Femur (tissue), 1 donor: Measurements from ENCODE around the gene ENPP7.
"Not testable (repeated sequence)": the region's sequence is repeated elsewhere in the genome, so short reads cannot be mapped to it uniquely, and the experiment has no call there.

Experiments
- DNase-seq: peaks from one replicate; pipeline ENCODE4 v3.0.0-alpha.2; 2017

ENPP7 gene

DNA sequence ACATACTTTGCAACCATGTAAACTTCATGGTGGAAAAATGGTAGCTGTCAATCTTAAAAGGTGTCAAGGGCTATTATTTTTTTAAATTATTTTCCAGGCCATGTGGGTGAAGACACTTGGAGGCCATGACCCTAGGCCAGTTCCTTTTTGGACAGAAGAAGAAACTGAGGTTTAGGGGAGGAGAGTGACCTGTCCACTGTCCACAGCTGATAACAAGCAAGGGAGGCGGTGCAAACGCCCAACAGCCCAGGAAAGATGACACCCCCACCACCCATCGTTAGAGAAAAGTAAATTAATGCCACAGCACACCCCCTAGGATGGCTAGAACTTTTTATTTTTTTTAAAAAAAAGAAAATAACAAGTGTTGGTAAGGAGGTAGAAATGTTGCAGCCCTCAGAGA is 19.2 kb downstream of the ENPP7 start:
- DNase-seq, result no peak

DNA sequence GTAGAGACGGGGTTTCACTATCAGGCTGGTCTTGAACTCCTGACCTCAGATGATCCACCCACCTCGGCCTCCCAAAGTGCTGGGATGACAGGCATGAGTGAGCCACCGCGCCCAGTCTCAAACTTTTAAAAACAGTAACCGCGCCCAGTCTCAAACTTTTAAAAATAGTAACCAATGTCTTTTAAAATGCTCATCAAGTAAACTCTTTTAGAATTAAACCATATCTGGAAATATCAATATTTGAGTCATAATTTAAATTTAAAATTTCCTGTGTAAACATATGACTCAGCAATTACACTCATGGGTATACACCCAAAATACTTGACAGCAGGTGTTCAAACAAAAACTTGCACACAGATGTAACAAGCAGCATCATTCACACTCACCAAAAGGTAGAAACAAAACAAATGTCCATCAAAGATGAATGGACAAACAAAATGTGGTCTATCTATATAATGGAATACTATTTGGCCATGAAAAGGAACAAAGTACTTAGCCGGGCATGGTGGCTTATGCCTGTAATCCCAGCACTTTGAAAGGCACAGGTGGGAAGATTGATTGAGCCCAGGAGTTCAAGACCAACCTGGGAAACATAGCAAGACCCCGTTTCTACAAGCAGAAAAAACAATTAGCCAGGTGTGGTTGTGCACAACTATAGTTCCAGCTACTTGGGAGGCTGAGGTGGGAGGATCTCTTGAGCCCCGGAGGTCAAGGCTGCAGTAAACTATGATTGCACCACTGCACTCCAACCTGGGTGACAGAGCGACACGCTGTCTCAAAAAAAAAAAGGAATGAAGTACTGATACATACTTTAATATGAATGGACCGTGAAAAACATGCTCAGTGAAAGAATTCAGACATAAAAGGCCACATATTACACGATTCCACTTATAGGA is 20.2 kb downstream of the ENPP7 start:
- no peak for DNase-seq

DNA sequence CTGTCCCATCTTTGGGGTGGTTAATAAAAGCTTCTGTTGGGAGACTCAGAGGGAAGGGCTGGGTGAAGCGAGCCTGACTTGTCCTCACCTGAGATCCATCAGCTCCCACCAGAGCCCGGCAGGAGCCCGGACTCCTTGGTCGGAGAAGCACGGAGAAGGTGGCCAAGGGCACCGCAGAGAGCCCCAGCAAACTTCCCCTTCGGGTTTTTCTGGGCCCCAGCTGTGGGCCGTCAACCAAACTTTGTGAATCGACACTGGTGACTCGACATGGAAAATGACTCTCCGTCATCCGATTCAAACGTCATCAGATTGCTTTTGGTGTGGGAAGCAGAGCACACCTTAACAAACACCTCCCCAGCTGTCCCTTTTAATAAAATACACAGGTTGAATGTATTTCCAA is 21.4 kb downstream of the ENPP7 start:
- DNase-seq, result no peak

GRCh38 chr17:79754370-79754769 is 23.6 kb downstream of the ENPP7 start:
- no peak for DNase-seq

GRCh38 chr17:79754903-79755302 is 24.2 kb downstream of the ENPP7 start:
- DNase-seq, result not testable (repeated sequence)

GRCh38 chr17:79755591-79755990 is 24.8 kb downstream of the ENPP7 start:
- DNase-seq, result no peak

DNA sequence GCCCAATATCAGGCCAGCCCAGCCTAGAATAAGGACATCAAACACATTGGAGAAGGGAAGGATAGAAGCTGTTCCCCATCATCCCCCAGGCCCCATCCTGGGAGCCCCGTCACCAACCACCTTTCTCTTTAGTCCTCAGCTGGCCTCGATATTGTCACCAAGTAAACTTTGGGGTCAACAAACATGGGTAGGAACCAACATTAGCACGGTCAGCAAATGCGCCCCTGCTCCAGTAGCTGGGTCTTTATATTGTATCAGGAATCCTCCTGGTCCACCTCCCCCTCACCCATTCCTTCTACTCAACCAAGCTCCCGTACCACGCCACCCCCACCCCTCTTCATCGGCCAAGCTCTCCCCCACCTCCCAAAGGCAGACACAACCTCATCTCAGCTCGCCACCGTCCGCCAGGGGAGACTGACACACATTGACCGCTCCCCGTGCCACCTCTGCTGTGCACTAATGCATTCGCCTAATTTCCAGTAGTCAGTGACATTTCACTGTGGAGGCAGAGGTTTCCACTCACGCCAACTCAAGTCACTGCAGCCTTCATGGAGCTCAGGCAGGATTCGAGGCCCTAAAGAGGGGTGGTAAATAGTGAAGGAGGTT is 26.5 kb downstream of the ENPP7 start:
- DNase-seq, result no peak

DNA sequence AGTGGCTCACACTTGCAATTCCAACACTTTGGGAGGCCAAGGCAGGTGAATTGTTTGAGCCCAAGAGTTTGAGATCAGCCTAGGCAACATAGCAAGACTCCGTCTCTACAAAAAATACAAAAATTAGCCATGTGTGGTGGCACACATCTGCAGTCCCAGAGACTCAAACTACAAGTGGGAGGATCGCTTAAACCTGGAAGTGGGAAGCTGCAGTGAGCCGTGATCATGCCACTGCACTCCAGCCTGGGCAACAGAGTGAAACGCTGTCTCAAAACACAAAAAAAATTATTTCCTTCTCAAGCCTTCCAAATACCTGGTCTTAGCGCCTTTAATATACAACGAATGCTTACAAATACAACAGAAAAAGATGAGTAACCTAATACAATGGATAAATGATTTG is 27.5 kb downstream of the ENPP7 start:
- no peak for DNase-seq

DNA sequence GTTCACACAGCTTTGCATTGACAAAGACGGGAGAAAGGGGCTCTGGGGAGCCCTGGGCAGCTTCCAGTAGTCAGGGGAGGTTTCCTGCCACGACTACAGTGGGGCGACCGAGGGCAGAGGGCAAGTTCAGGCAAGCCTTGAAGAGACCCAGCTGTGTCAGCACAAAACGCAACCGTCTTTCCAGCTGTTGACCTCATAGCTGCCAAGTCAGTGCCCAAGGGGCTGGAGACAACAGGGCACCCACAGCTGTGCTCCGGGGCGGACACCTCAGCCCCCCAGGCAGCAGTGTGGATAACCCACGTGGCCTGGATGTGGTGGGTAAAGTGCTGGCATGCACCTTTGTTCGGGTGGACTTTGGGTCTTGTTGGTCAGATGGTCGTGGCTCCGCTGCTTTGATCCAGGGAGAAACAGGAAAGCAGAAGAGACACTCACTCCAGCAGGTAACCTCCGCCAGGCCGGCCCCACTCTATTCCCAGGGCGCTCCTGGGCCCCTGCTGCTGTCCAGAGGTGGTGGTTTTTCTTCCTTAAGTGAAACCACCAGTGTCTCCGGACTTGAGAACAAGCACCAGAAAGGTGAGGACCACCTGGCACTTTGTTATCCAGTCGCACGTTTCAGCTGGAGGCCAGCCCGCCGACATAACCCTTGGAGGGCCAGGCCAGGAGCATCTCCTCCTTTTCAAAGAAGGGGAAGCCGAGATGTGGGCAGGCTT is 29.6 kb downstream of the ENPP7 start:
- no peak for DNase-seq

DNA sequence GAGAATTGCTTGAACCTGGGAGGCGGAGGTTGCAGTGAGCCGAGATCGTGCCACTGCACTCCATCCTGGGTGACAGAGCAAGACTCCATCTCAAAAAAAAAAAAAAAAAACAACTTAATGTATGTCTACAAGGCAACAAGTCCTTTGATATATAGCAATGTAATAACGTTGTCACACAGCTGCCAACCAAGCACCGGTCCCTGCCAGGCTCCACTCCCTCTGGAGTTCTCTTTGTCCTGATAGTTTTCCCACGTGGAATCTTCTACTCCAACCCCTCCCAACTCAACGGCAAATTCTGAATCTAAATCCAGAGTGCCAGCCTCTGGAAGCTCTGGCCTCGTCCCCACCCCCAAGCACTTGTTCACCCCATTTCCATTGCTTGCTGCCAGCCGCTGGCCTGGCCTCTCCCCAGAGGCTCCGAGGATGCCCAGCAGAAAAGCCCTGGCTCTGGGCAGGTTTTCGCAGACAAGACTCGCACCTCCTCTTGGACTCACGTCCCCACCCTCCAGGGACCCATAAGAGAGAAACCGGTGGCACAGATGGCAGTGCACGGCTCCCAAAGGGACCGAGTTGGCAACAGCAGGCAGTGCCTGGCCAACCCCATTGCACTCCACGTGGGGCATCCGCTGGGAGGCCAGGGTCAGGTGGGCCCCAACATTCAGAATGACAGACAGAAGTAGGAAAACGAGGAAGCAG is 31.3 kb downstream of the ENPP7 start:
- no peak for DNase-seq

DNA sequence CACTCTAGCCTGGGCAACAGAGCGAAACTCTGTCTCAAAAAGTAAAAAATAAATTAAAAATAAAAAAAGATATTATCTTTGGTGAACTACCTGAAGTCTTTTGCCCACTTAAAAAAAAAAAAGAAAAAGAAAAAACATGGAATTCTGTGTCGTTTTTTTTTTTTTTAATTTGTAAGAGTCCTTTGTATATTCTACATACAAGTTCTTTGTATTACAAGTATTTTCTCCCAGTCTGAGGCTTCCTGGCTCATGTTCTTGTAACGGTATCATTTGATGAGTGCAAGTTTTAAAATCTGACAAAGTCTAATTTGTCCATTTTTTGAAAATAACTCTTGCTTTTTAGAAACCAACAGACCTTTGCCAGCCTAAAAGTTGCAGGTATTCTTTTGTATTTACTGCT is 35.0 kb downstream of the ENPP7 start:
- no peak for DNase-seq

DNA sequence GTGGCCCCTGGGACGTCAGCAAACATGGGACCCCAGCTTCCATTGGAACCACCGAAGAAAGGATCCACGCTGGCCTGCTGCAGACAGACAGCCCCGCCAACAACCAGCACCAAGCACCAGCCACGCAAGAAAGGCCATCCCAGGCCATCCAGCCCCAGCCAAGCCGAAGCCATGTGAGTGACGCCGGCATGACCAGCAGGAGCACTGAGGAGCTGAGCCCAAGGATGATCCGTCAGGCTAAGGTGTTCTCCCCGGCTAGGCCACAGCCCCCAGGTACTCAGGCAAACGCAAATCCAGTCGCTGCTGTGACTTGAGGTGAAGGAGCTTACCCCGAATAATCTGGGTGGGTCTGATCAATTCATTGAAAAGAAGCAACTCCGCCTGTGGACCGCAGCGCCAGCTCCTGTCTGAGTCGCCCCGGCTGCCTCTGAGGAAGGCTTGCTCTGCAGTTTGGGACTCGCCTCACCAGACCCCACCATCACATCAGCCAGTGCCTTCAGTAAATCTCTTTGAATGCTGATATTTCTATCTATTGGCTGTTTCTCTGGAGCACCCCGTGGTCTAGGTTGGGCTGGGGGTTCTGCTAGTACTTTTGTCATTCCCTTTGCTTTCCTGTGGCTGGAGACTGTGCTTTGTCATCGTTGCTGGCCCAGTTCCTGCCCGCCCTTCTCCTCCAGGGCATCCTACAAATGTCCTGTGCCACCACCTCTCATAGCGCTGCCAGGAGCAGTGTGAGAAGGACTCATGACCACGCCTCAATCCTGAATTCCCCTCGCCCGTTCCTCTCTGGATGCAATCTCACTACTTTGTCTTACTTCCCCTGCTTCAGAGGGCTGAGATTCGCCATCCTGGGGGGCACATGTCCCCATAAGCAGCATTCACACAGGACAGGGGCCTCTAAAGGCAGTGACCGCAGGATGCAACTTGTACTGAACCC is 39.1 kb downstream of the ENPP7 start:
- no peak for DNase-seq

DNA sequence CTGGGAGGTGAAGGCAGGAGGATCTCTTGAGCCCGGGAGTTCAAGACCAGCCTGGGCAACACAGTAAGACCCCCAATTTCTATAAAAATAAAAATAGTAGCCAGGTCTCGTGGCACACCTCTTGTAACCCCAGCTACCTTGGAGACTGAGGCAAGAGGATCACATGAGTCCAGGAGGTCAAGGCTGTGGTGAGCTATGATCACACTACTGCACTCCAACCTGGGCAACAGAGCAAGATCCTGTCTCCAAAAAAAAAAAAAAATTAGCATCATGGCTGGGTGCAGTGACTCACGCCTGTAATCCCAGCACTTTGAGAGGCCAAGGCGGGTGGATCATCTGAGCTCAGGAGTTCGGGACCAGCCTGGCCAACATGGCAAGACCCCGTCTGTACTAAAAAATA is 40.5 kb downstream of the ENPP7 start:
- DNase-seq, result no peak

- DNase-seq, result not testable (repeated sequence)
These were observed 42.0 kb downstream of the ENPP7 start for GRCh38 chr17:79772726-79773125.

DNA sequence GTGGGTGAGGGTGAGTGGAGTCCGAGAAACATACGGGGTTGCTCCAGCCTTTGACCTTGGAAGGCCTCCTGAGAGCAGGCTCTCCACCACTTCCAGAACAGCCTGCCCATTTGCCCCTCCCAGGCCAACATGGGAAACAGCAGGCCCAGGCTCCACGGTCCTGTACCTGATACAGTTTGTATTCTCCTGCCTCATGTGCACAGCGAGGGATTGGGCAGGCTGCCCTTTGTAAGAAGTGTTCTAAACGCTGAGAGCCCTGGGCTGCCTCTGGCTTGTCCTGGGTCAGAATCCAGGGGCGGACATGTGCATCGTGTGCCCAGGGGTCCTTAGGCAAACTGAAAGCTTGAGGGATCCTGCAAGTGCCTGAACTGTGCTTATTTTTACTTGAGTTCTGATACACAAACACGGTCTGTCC is 43.8 kb downstream of the ENPP7 start:
- no peak for DNase-seq

GRCh38 chr17:79775632-79776031 is 44.9 kb downstream of the ENPP7 start:
- no peak for DNase-seq

- no peak for DNase-seq
These were observed 45.8 kb downstream of the ENPP7 start for GRCh38 chr17:79776376-79777119.

- DNase-seq, result peak; percentile 83
These were observed 46.6 kb downstream of the ENPP7 start for GRCh38 chr17:79777120-79777893.

GRCh38 chr17:79777894-79778503 is 47.3 kb downstream of the ENPP7 start, which contains the start of gene CBX2:
Gene CBX2 (plus strand): TSS chr17:79778148. CDS start chr17:79778236, 88 bp downstream.
- DNase-seq, result peak; percentile 88
